WTC11 (cell line): Measurements from ENCODE around the gene GINS1. TPM values are rescaled to one million over a fixed set of nuclear protein-coding genes. Genes with fewer than 3 reads are reported as not detected.

Experiments
- ATAC-seq: fragments of 200-7000 bp; cut with Tn5 transposase; 2 replicates; pipeline ENCODE4 v1.10.0; 2021; ENCODE audit warnings: mild to moderate bottlenecking, moderate library complexity
- CTCF ChIA-PET: fragments of 300-600 bp; sonication (Branson Sonifier 250); formaldehyde crosslinking; loops from one replicate; lab custom pipeline; 2021; ENCODE audit warnings: antibody characterized with exemption; lab: Charles Lee
- POLR2A ChIA-PET: fragments of 350-600 bp; sonication (Branson Sonifier 250); formaldehyde crosslinking; loops from one replicate; lab custom pipeline; 2021; ENCODE audit warnings: antibody characterized with exemption; lab: Charles Lee
- DNase-seq: peaks from one replicate; pipeline ENCODE4 v3.0.0; 2021; ENCODE audit warnings: low spot score
- H3K27ac Mint-ChIP-seq: 2 replicates; pipeline ENCODE4 v1.8.0; 2021; ENCODE audit warnings: mixed read lengths
- H3K27me3 Mint-ChIP-seq: 2 replicates; pipeline ENCODE4 v1.8.0; 2021; ENCODE audit warnings: low read depth, mild to moderate bottlenecking, moderate library complexity, mixed read lengths
- H3K36me3 Mint-ChIP-seq: 2 replicates; pipeline ENCODE4 v1.8.0; 2021; ENCODE audit warnings: mixed read lengths
- H3K4me1 Mint-ChIP-seq: 2 replicates; pipeline ENCODE4 v1.8.0; 2022; ENCODE audit warnings: mixed read lengths
- H3K4me3 Mint-ChIP-seq: 2 replicates; pipeline ENCODE4 v1.8.0; 2021; ENCODE audit warnings: mild to moderate bottlenecking, moderate library complexity, mixed read lengths
- H3K9me3 Mint-ChIP-seq: 2 replicates; pipeline ENCODE4 v1.8.0; 2021; ENCODE audit warnings: mixed read lengths
- FOXK1 ChIP-seq: sonication (generic); formaldehyde crosslinking; IDR thresholded peaks from 2 replicates; pipeline ENCODE4 v1.8.0; 2022; ENCODE audit warnings: mild to moderate bottlenecking, moderate library complexity, missing genetic modification reagents
- FOXP1 ChIP-seq: sonication (generic); formaldehyde crosslinking; IDR thresholded peaks from 2 replicates; pipeline ENCODE4 v1.8.0; 2022; ENCODE audit warnings: missing genetic modification reagents, mild to moderate bottlenecking, moderate library complexity, borderline replicate concordance
- GABPB1 ChIP-seq: sonication (generic); formaldehyde crosslinking; IDR thresholded peaks from 2 replicates; pipeline ENCODE4 v1.8.1; 2023; ENCODE audit warnings: mild to moderate bottlenecking, missing genetic modification reagents
- GTF2I ChIP-seq: fragments of 250-450 bp; sonication (Bioruptor Pico); conservative IDR thresholded peaks from 2 replicates; pipeline ENCODE4 v1.4.0; 2021; ENCODE audit warnings: mild to moderate bottlenecking
- IRF2 ChIP-seq: sonication (generic); formaldehyde crosslinking; IDR thresholded peaks from 2 replicates; pipeline ENCODE4 v1.8.0; 2022; ENCODE audit warnings: low read depth, missing genetic modification reagents, borderline replicate concordance
- MYBL2 ChIP-seq: sonication (generic); formaldehyde crosslinking; IDR thresholded peaks from 2 replicates; pipeline ENCODE4 v1.8.1; 2023; ENCODE audit warnings: mild to moderate bottlenecking, moderate library complexity, missing genetic modification reagents
- NR2C2 ChIP-seq: sonication (generic); formaldehyde crosslinking; IDR thresholded peaks from 2 replicates; pipeline ENCODE4 v1.8.0; 2022; ENCODE audit warnings: mild to moderate bottlenecking, missing genetic modification reagents
- SMAD4 ChIP-seq: sonication (generic); formaldehyde crosslinking; IDR thresholded peaks from 2 replicates; pipeline ENCODE4 v1.8.0; 2022; ENCODE audit warnings: mild to moderate bottlenecking, missing genetic modification reagents
- TCF7 ChIP-seq: sonication (generic); formaldehyde crosslinking; IDR thresholded peaks from 2 replicates; pipeline ENCODE4 v1.8.0; 2022; ENCODE audit warnings: mild to moderate bottlenecking, low read depth, missing genetic modification reagents, moderate library complexity
- ZNF232 ChIP-seq: sonication (generic); formaldehyde crosslinking; IDR thresholded peaks from 2 replicates; pipeline ENCODE4 v1.8.0; 2022; ENCODE audit warnings: mild to moderate bottlenecking, missing genetic modification reagents
- ZNF396 ChIP-seq: fragments of 250-450 bp; sonication (Bioruptor Pico); IDR thresholded peaks from 2 replicates; pipeline ENCODE4 v1.8.0; 2021; ENCODE audit warnings: mild to moderate bottlenecking, moderate library complexity, borderline replicate concordance
- ZNF416 ChIP-seq: fragments of 250-450 bp; sonication (Bioruptor Pico); IDR thresholded peaks from 2 replicates; pipeline ENCODE4 v1.9.0; 2021; ENCODE audit warnings: mild to moderate bottlenecking, inconsistent platforms
- ZNF671 ChIP-seq: fragments of 250-450 bp; sonication (Bioruptor Pico); IDR thresholded peaks from 2 replicates; pipeline ENCODE4 v1.8.0; 2021; ENCODE audit warnings: mild to moderate bottlenecking
- total RNA-seq: library from RNA; stranded (reverse); gene quantifications from 3 replicates; pipeline ENCODE4 v1.2.3, GENCODE V29; 2021
- TF ChIP-seq, protein P1 (sequence below): sonication (generic); formaldehyde crosslinking; IDR thresholded peaks from 2 replicates; pipeline ENCODE4 v1.8.1; 2023; ENCODE audit warnings: mild to moderate bottlenecking, moderate library complexity, missing genetic modification reagents
- TF ChIP-seq, protein P2 (sequence below): sonication (generic); formaldehyde crosslinking; IDR thresholded peaks from 2 replicates; pipeline ENCODE4 v1.8.1; 2022; ENCODE audit warnings: low read depth, missing genetic modification reagents, borderline replicate concordance
- TF ChIP-seq, protein P3 (sequence below): sonication (generic); formaldehyde crosslinking; IDR thresholded peaks from 2 replicates; pipeline ENCODE4 v1.8.0; 2022; ENCODE audit warnings: mild to moderate bottlenecking, missing genetic modification reagents
- TF ChIP-seq, protein P4 (sequence below): sonication (generic); formaldehyde crosslinking; IDR thresholded peaks from 2 replicates; pipeline ENCODE4 v1.8.1; 2023; ENCODE audit warnings: mild to moderate bottlenecking, missing genetic modification reagents
- TF ChIP-seq, protein P5 (sequence below): sonication (generic); formaldehyde crosslinking; IDR thresholded peaks from 2 replicates; pipeline ENCODE4 v1.8.0; 2022; ENCODE audit warnings: mild to moderate bottlenecking, missing genetic modification reagents
- TF ChIP-seq, protein P6 (sequence below): sonication (generic); formaldehyde crosslinking; IDR thresholded peaks from 2 replicates; pipeline ENCODE4 v1.8.1; 2022; ENCODE audit warnings: mild to moderate bottlenecking, missing genetic modification reagents, moderate library complexity, borderline replicate concordance
- TF ChIP-seq, protein P7 (sequence below): sonication (generic); formaldehyde crosslinking; IDR thresholded peaks from 2 replicates; pipeline ENCODE4 v1.8.1; 2022; ENCODE audit warnings: low read depth, mild to moderate bottlenecking, moderate library complexity, missing genetic modification reagents, borderline replicate concordance

The GINS1 gene
- total RNA-seq, 1 experiment from 2014 or later, result 70.4 TPM

DNA sequence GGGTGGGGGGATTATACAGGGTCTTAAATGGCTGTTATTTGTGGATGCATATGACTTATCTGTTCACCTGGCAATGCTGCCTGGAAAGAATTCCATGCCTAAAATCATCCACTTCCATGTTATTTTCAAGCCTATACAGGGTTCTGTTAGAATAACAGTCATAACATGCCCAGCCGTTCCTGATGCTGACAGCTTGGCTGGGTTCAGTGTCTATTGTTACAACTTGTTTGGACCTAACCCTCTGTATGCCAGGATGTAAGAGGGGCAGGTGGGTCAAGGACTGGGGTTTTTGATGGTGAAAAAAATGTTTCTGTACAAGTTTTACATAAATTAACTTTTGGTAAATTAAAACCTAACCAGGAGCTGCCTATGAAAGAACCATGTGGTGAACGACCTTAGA lies 79.8 kb downstream of the GINS1 start (continued):
- TF ChIP-seq, protein P1, sequence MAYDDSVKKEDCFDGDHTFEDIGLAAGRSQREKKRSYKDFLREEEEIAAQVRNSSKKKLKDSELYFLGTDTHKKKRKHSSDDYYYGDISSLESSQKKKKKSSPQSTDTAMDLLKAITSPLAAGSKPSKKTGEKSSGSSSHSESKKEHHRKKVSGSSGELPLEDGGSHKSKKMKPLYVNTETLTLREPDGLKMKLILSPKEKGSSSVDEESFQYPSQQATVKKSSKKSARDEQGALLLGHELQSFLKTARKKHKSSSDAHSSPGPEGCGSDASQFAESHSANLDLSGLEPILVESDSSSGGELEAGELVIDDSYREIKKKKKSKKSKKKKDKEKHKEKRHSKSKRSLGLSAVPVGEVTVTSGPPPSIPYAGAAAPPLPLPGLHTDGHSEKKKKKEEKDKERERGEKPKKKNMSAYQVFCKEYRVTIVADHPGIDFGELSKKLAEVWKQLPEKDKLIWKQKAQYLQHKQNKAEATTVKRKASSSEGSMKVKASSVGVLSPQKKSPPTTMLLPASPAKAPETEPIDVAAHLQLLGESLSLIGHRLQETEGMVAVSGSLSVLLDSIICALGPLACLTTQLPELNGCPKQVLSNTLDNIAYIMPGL (CRISPR knock-in tag), result no peak
- TF ChIP-seq GTF2I (no peak), ZNF396 (CRISPR knock-in tag) (no peak), ZNF671 (CRISPR knock-in tag) (no peak)
- TF ChIP-seq, all 79 proteins: peak for 0

DNA sequence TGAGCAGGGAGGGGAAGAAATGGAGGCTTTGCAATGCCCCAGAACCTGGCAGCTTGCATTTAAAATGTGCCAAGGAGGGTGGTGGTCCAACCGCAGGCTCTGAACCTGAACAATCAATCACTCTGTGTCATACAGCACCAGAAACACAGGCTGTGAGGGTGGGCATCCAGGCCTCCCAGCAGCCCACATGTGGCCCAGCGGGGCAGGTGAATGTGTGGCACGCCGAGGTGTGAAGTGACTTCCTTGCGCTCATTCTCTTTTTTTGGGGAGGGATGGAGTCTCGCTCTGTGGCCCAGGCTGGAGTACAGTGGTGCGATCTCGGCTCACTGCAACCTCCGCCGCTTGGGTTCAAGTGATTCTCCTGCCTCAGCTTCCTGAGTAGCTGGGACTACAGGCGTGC lies 80.5 kb downstream of the GINS1 start:
- H3K4me3 Mint-ChIP-seq, result no peak overlapping the region
- no peaks in the 10 kb centered on the region for H3K27me3 Mint-ChIP-seq
- POLR2A ChIA-PET, result no interaction called here
- DNase-seq, result no peak
- H3K27ac Mint-ChIP-seq, result no peak overlapping the region
- no peaks in the 10 kb centered on the region for H3K9me3 Mint-ChIP-seq
- CTCF ChIA-PET, result interaction anchor here (1.3 kb wide), 1 partner anchor 182 kb away, joined by 3 read pairs; no protein-coding TSS in a partner anchor
- no peak for TF ChIP-seq ZNF232 (CRISPR knock-in tag)
- TF ChIP-seq, protein P2, sequence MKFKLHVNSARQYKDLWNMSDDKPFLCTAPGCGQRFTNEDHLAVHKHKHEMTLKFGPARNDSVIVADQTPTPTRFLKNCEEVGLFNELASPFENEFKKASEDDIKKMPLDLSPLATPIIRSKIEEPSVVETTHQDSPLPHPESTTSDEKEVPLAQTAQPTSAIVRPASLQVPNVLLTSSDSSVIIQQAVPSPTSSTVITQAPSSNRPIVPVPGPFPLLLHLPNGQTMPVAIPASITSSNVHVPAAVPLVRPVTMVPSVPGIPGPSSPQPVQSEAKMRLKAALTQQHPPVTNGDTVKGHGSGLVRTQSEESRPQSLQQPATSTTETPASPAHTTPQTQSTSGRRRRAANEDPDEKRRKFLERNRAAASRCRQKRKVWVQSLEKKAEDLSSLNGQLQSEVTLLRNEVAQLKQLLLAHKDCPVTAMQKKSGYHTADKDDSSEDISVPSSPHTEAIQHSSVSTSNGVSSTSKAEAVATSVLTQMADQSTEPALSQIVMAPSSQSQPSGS, result no peak
- TF ChIP-seq TCF7 (CRISPR knock-in tag), result no peak
- no peak for TF ChIP-seq SMAD4
- TF ChIP-seq, all 79 proteins: peak for 0
- no peak for ATAC-seq
- Mint-ChIP-seq H3K4me1 (peaks cover 24% of the 10 kb centered on the region), H3K36me3 (peaks cover 47% of the 10 kb centered on the region)

DNA sequence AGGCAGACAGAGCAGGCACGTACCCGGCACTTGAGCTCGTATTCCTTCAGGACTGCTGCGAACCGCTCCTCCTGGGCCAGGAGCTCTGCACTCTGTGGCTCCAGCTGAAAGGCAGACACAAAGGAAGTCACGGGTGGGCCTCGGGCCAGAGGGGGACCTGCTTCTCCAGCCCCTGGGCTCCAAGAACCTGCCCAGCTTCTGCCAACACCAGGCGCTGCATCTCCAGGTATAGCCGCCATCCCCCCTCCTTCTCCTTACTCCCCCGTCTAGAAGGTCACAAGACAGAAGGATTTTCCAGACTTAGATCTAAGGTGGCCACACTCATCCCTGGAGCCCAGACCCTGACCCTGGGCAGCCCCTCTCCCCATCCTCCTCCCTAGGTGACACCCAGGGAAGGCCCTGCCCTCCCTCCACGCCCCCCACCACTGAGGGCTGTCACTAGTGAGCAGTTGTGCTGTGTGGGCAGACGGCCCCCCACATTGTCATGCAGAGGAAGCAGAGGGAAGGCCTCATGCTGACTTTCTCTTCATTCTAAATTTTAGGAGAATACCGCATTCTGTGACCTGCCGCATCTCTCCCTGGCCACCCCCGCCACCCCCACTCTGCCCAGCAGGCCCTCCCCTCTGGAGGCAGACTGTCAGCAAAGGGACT lies 81.9 kb downstream of the GINS1 start:
- TF ChIP-seq, protein P3, sequence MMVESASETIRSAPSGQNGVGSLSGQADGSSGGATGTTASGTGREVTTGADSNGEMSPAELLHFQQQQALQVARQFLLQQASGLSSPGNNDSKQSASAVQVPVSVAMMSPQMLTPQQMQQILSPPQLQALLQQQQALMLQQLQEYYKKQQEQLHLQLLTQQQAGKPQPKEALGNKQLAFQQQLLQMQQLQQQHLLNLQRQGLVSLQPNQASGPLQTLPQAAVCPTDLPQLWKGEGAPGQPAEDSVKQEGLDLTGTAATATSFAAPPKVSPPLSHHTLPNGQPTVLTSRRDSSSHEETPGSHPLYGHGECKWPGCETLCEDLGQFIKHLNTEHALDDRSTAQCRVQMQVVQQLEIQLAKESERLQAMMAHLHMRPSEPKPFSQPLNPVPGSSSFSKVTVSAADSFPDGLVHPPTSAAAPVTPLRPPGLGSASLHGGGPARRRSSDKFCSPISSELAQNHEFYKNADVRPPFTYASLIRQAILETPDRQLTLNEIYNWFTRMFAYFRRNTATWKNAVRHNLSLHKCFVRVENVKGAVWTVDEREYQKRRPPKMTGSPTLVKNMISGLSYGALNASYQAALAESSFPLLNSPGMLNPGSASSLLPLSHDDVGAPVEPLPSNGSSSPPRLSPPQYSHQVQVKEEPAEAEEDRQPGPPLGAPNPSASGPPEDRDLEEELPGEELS (CRISPR knock-in tag), result no peak
- TF ChIP-seq, protein P4, sequence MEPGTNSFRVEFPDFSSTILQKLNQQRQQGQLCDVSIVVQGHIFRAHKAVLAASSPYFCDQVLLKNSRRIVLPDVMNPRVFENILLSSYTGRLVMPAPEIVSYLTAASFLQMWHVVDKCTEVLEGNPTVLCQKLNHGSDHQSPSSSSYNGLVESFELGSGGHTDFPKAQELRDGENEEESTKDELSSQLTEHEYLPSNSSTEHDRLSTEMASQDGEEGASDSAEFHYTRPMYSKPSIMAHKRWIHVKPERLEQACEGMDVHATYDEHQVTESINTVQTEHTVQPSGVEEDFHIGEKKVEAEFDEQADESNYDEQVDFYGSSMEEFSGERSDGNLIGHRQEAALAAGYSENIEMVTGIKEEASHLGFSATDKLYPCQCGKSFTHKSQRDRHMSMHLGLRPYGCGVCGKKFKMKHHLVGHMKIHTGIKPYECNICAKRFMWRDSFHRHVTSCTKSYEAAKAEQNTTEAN, result no peak
- TF ChIP-seq, protein P5, sequence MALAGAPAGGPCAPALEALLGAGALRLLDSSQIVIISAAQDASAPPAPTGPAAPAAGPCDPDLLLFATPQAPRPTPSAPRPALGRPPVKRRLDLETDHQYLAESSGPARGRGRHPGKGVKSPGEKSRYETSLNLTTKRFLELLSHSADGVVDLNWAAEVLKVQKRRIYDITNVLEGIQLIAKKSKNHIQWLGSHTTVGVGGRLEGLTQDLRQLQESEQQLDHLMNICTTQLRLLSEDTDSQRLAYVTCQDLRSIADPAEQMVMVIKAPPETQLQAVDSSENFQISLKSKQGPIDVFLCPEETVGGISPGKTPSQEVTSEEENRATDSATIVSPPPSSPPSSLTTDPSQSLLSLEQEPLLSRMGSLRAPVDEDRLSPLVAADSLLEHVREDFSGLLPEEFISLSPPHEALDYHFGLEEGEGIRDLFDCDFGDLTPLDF, result no peak
- TF ChIP-seq, protein P6, sequence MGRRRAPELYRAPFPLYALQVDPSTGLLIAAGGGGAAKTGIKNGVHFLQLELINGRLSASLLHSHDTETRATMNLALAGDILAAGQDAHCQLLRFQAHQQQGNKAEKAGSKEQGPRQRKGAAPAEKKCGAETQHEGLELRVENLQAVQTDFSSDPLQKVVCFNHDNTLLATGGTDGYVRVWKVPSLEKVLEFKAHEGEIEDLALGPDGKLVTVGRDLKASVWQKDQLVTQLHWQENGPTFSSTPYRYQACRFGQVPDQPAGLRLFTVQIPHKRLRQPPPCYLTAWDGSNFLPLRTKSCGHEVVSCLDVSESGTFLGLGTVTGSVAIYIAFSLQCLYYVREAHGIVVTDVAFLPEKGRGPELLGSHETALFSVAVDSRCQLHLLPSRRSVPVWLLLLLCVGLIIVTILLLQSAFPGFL, result no peak
- TF ChIP-seq MYBL2 (CRISPR knock-in tag) (no peak), GABPB1 (CRISPR knock-in tag) (no peak), FOXP1 (CRISPR knock-in tag) (no peak), IRF2 (CRISPR knock-in tag) (no peak), NR2C2 (CRISPR knock-in tag) (no peak), ZNF416 (CRISPR knock-in tag) (no peak), FOXK1 (CRISPR knock-in tag) (no peak)
- TF ChIP-seq, protein P7, sequence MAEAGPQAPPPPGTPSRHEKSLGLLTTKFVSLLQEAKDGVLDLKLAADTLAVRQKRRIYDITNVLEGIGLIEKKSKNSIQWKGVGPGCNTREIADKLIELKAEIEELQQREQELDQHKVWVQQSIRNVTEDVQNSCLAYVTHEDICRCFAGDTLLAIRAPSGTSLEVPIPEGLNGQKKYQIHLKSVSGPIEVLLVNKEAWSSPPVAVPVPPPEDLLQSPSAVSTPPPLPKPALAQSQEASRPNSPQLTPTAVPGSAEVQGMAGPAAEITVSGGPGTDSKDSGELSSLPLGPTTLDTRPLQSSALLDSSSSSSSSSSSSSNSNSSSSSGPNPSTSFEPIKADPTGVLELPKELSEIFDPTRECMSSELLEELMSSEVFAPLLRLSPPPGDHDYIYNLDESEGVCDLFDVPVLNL (CRISPR knock-in tag), result no peak
- H3K36me3 Mint-ChIP-seq, result peaks cover 35% of the 10 kb centered on the region
- H3K4me3 Mint-ChIP-seq, result no peak overlapping the region
- H3K4me1 Mint-ChIP-seq, result peaks cover 24% of the 10 kb centered on the region
- DNase-seq, result peak; percentile 33
- H3K9me3 Mint-ChIP-seq, result no peaks in the 10 kb centered on the region
- POLR2A ChIA-PET, result no interaction called here
- CTCF ChIA-PET, result interaction anchor here (0.6 to 1.5 kb wide), 7 partner anchors 19 to 242 kb away, joined by 3 to 5 read pairs (median 4); partner anchors contain the start of gene PYGB
- H3K27ac Mint-ChIP-seq, result no peak overlapping the region
- ATAC-seq, result peak; percentile 43
- no peaks in the 10 kb centered on the region for H3K27me3 Mint-ChIP-seq
